Endothelial cell of umbilical vein (primary cell): ENCODE measurements around the gene MAFB.

Source experiments
- CTCF ChIP-seq, 2 donors: IDR thresholded peaks; 1 replicate in 1 of 2; 2 replicates in 1 of 2; pipeline ENCODE4 v1.5.1; 2011; ENCODE audit warnings: low read length in 2 of 2, mild to moderate bottlenecking in 2 of 2, moderate library complexity in 2 of 2, control low read depth in 1 of 2, inconsistent platforms in 1 of 2, low read depth in 1 of 2; ENCODE audit not compliant: insufficient read depth in 1 of 2; ENCODE audit errors: extremely low read depth in 1 of 2
- JUN ChIP-seq: IDR thresholded peaks from 2 replicates; pipeline ENCODE4 v1.6.1; 2011; ENCODE audit warnings: borderline replicate concordance, low read depth; ENCODE audit not compliant: insufficient read length, insufficient read depth
- MYC ChIP-seq: IDR thresholded peaks from one replicate; pipeline ENCODE4 v1.6.1; 2011; ENCODE audit warnings: mild to moderate bottlenecking, low read depth, low read length
- POLR2A ChIP-seq: IDR thresholded peaks from 2 replicates; pipeline ENCODE4 v1.6.1; 2012; ENCODE audit warnings: low read depth, mild to moderate bottlenecking, control low read depth, low read length

GRCh38 chr20:40727960-40728359 lies 38.9 kb upstream of the MAFB start:
- TF ChIP-seq CTCF (IDR thresholded peaks at IDR 0.05; ENCODE audit: extremely low read depth in 1 of 2, insufficient read depth in 1 of 2, low read depth in 1 of 2, low read length in 2 of 2): no peak
- no peak for TF ChIP-seq POLR2A
- TF ChIP-seq MYC: no peak
- TF ChIP-seq JUN: no peak
